A673 (cell line): Measurements from ENCODE around the gene LAMB2. TPM values are rescaled to one million over a fixed set of nuclear protein-coding genes. Genes with fewer than 3 reads are reported as not detected.

ENCODE experiments used
- BruUV-seq: library from RNA; stranded (reverse); fragments of 400-500 nt; replicated peaks from 2 replicates; lab custom pipeline; 2021; lab: Mats Ljungman, UMichigan
- CTCF ChIA-PET: fragments of 300-600 bp; sonication (Branson Sonifier 250); formaldehyde crosslinking; loops from one replicate; lab custom pipeline; 2022; ENCODE audit warnings: antibody characterized with exemption; lab: Charles Lee
- POLR2A ChIA-PET: fragments of 300-600 bp; sonication (Branson Sonifier 250); formaldehyde crosslinking; loops from one replicate; lab custom pipeline; 2022; ENCODE audit warnings: antibody characterized with exemption; ENCODE audit not compliant: low non-redundant PET; lab: Charles Lee
- DNase-seq: peaks from one replicate; pipeline ENCODE4 v3.0.0-alpha.2; 2015; ENCODE audit warnings: low spot score
- H3K27ac ChIP-seq: fragments of 200-600 bp; sonication (generic); 2 replicates; pipeline ENCODE4 v1.5.1; 2016; ENCODE audit warnings: mixed run types, low read depth, mild to moderate bottlenecking, mixed read lengths, antibody characterized with exemption, low read length; ENCODE audit not compliant: poor library complexity, severe bottlenecking
- H3K27me3 ChIP-seq: fragments of 200-600 bp; sonication (generic); replicated peaks from 2 replicates; pipeline ENCODE4 v1.6.1; 2017; ENCODE audit warnings: mixed run types, low read depth, mild to moderate bottlenecking, mixed read lengths, antibody characterized with exemption, low read length; ENCODE audit not compliant: insufficient read depth, poor library complexity
- H3K36me3 ChIP-seq: fragments of 200-600 bp; sonication (generic); 2 replicates; pipeline ENCODE4 v1.6.1; 2016; ENCODE audit warnings: mixed run types, mild to moderate bottlenecking, mixed read lengths, antibody characterized with exemption, low read length; ENCODE audit not compliant: insufficient read depth, poor library complexity, severe bottlenecking
- H3K4me1 ChIP-seq: fragments of 200-600 bp; sonication (generic); 2 replicates; pipeline ENCODE4 v1.6.1; 2017; ENCODE audit warnings: mixed run types, mild to moderate bottlenecking, mixed read lengths, antibody characterized with exemption, low read length; ENCODE audit not compliant: insufficient read depth, poor library complexity, severe bottlenecking
- H3K4me3 ChIP-seq: fragments of 200-600 bp; sonication (generic); 2 replicates; pipeline ENCODE4 v1.5.1; 2016; ENCODE audit warnings: low read depth, mixed run types, mild to moderate bottlenecking, mixed read lengths, low read length; ENCODE audit not compliant: poor library complexity, severe bottlenecking
- H3K9me3 ChIP-seq: fragments of 200-600 bp; sonication (generic); 2 replicates; pipeline ENCODE4 v1.6.1; 2016; ENCODE audit warnings: mixed run types, low read depth, mild to moderate bottlenecking, mixed read lengths, antibody characterized with exemption, low read length; ENCODE audit not compliant: poor library complexity, severe bottlenecking
- CTCF ChIP-seq: fragments of 300-800, 200-600 bp; sonication (generic); conservative IDR thresholded peaks from 2 replicates; pipeline ENCODE4 v1.5.1; 2017; ENCODE audit warnings: low read depth, mild to moderate bottlenecking, antibody characterized with exemption, low read length, moderate library complexity, mixed read lengths
- EZH2 ChIP-seq: fragments of 200-600 bp; sonication (generic); IDR thresholded peaks from 2 replicates; pipeline ENCODE4 v1.6.1; 2017; ENCODE audit warnings: borderline replicate concordance, low read depth, mild to moderate bottlenecking, mixed read lengths, antibody characterized with exemption, low read length; ENCODE audit not compliant: poor library complexity, severe bottlenecking
- intact Hi-C: fragments of 100-400 bp; cut with micrococcal nuclease; formaldehyde crosslinking; loops from one replicate; pipeline ENCODE4 v1.10.0; 2022; ENCODE audit not compliant: unreplicated experiment
- total RNA-seq: library from RNA; stranded (reverse); gene quantifications from 2 replicates; pipeline ENCODE4 v1.2.3, GENCODE V29; 2021

The LAMB2 gene
- total RNA-seq, 1 experiment from 2014 or later = 45.9 TPM

- intact Hi-C loops = no loop called here
- ChIA-PET CTCF (no interaction called here), POLR2A (interaction anchor here (0.6 kb wide), 1 partner anchor 204 kb away, joined by 3 read pairs; no protein-coding TSS in a partner anchor)
- TF ChIP-seq CTCF = no peak
- TF ChIP-seq EZH2 = no peak
- no peak for DNase-seq
- Histone ChIP-seq H3K27me3 (no peaks in the 10 kb centered on the region), H3K36me3 (peaks cover 24% of the 10 kb centered on the region), H3K9me3 (no peaks in the 10 kb centered on the region), H3K4me3 (peak overlapping the region; percentile 84), H3K4me1 (no peaks in the 10 kb centered on the region), H3K27ac (peak overlapping the region; percentile 87)
- BruUV-seq = no TSS peak
Observed at GRCh38 chr3:49120096-49120437, 12.8 kb downstream of the LAMB2 start.

GRCh38 chr3:49119439-49119838, 13.4 kb downstream of the LAMB2 start:
- peak overlapping the region; percentile 87 for H3K27ac ChIP-seq
- ChIA-PET POLR2A (interaction anchor here (0.6 kb wide), 1 partner anchor 204 kb away, joined by 3 read pairs; no protein-coding TSS in a partner anchor), CTCF (no interaction called here)
- no peaks in the 10 kb centered on the region for H3K9me3 ChIP-seq
- TF ChIP-seq CTCF (no peak), EZH2 (no peak)
- BruUV-seq = no TSS peak
- DNase-seq = no peak
- H3K4me3 ChIP-seq = peak overlapping the region; percentile 84
- no peaks in the 10 kb centered on the region for H3K4me1 ChIP-seq
- intact Hi-C loops = no loop called here
- H3K36me3 ChIP-seq = peaks cover 30% of the 10 kb centered on the region
- no peaks in the 10 kb centered on the region for H3K27me3 ChIP-seq

- TF ChIP-seq EZH2 = no peak
- TF ChIP-seq CTCF = no peak
- Histone ChIP-seq H3K27me3 (no peaks in the 10 kb centered on the region), H3K4me3 (no peak overlapping the region), H3K36me3 (peaks cover 32% of the 10 kb centered on the region), H3K9me3 (no peaks in the 10 kb centered on the region), H3K27ac (no peak overlapping the region), H3K4me1 (no peaks in the 10 kb centered on the region)
- no peak for DNase-seq
- no TSS peak for BruUV-seq
- POLR2A ChIA-PET = no interaction called here
- CTCF ChIA-PET = no interaction called here
- intact Hi-C loops = no loop called here
Observed at GRCh38 chr3:49119036-49119435, 13.8 kb downstream of the LAMB2 start.
